IPS DF 4.7 (cell line): Measurements from ENCODE around the gene ARL6IP4.
"Not testable (repeated sequence)": the region's sequence is repeated elsewhere in the genome, so short reads cannot be mapped to it uniquely, and the experiment has no call there.

Source experiments
- DNase-seq: peaks from one replicate; pipeline ENCODE4 v3.0.0-alpha.2; 2013; ENCODE audit warnings: low spot score; ENCODE audit errors: extremely low read depth

The ARL6IP4 gene

GRCh38 chr12:123010681-123011080 lies 30.2 kb downstream of the ARL6IP4 start:
- no peak for DNase-seq

GRCh38 chr12:123011701-123012100 lies 31.2 kb downstream of the ARL6IP4 start:
- DNase-seq, result no peak

- DNase-seq, result no peak
Measured at GRCh38 chr12:123013185-123014095, 33.0 kb downstream of the ARL6IP4 start.

GRCh38 chr12:123014473-123014872 lies 34.0 kb downstream of the ARL6IP4 start:
- not testable (repeated sequence) for DNase-seq

GRCh38 chr12:123017753-123018152 lies 37.3 kb downstream of the ARL6IP4 start:
- no peak for DNase-seq

GRCh38 chr12:123019841-123020138 lies 39.3 kb downstream of the ARL6IP4 start:
- DNase-seq, result no peak

GRCh38 chr12:123021688-123022604 lies 41.5 kb downstream of the ARL6IP4 start:
- DNase-seq, result no peak

- no peak for DNase-seq
Measured at GRCh38 chr12:123022846-123023245, 42.4 kb downstream of the ARL6IP4 start.

- DNase-seq, result no peak
Measured at GRCh38 chr12:123024819-123025391, 44.4 kb downstream of the ARL6IP4 start.

- DNase-seq, result no peak
Measured at GRCh38 chr12:123026094-123026853, 45.8 kb downstream of the ARL6IP4 start.

- no peak for DNase-seq
Measured at GRCh38 chr12:123027726-123028445, 47.4 kb downstream of the ARL6IP4 start.

GRCh38 chr12:123028475-123028874 lies 48.0 kb downstream of the ARL6IP4 start:
- DNase-seq, result no peak

GRCh38 chr12:123029550-123029949 lies 49.1 kb downstream of the ARL6IP4 start:
- no peak for DNase-seq

GRCh38 chr12:123030686-123031085 lies 50.2 kb downstream of the ARL6IP4 start:
- no peak for DNase-seq

GRCh38 chr12:123031171-123031845 lies 50.8 kb downstream of the ARL6IP4 start:
- DNase-seq, result no peak
